HG02571 (cell line): ENCODE data around the gene TRHDE.

Source experiments
- ATAC-seq: cut with Tn5 transposase; IDR thresholded peaks from one replicate; pipeline ENCODE4 v1.9.1; 2021; ENCODE audit warnings: mild to moderate bottlenecking, moderate library complexity; ENCODE audit not compliant: unreplicated experiment

Gene TRHDE

DNA sequence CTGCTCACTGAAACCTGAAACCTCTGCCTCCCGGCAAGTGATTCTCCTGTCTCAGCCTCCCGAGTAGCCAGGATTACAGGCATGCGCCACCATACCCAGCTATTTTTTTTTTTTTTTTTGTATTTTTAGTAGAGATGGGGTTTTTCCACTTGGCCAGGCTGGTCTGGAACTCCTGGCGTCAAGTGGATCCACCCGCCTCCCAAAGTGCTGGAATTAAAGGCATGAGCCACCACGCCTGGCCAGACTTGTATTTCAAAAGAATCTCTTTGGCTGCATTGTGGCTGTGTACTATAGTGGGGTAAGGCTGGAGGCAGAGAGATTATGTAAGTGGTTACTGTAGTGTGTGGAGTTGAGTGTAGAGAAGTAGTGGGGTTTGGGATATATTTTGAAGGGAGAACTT lies 35.1 kb downstream of the TRHDE start:
- ATAC-seq: no peak

DNA sequence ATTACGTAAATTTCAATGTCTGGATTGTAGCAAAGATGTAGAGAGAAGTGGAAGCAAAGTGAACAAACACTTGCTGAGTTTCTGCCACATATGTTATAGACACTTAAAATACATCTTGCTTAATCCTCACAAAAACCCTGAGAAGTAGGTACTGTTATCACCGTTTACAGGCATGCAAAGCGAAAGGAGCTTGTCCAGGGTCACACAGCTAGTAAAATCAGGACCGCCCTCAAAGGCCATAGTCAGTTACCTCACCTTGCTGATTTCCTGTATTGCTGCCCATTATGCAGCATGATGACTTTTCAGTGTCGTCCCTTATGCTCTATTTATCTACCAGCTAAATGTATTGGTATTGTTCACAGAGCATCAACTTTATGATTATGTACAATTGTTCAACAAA lies 39.8 kb downstream of the TRHDE start:
- no peak for ATAC-seq

DNA sequence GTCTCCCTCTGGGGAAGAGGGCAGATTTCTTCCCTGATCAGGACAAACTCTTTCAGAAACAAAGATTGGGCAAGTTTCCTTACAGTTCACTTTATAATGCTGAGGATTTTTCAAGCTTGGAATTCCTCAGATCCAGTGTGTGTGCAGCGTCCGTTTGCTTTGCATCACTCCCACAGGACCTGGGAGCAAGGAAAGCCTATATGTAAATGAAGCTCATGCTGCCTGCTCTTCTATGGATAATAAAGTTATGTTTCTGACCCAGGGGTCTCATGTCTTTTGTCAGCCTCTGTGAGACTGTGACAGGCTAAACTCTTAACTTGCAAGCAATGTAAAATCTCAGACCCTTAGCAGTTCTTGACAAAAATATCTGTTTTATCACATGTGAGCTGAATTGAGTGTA lies 41.6 kb downstream of the TRHDE start:
- ATAC-seq: no peak

DNA sequence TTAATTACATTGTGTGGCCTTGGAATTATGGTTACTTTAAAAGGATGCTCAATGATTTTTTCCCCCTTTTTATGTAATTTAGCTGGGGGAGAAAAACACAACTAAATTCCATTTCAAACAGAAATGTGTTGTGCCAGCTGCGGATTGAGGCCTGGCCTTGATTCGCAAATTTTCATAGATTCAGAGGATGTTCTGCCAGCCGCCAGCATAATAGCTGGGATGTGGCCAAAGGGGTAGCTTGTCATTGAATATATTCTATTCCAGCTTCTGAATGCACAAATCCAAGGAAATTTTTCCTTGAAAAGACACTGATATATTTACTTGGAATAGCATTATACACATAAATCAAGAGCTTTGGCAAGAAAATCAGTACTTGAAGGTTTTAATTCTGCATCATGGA lies 43.7 kb downstream of the TRHDE start:
- ATAC-seq: no peak

DNA sequence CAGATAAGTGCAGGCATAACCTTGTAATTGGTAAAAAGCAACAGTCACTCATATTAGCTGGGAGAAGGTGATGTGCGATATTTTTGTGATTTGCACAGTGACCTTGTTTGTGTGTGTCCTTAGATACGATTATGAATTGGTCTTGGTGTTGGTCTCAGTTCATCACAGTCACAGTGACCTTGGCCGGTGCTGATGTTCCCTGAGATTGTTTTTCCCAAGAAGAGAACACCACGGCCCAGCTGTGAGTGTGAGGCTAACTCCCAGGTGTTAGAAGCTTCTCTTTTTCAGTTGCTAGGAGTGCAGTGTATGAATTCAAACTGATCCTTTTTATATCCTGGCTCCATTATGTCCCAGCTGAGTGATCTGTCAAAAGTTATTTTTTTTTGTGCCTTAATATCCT lies 46.2 kb downstream of the TRHDE start:
- ATAC-seq: no peak

DNA sequence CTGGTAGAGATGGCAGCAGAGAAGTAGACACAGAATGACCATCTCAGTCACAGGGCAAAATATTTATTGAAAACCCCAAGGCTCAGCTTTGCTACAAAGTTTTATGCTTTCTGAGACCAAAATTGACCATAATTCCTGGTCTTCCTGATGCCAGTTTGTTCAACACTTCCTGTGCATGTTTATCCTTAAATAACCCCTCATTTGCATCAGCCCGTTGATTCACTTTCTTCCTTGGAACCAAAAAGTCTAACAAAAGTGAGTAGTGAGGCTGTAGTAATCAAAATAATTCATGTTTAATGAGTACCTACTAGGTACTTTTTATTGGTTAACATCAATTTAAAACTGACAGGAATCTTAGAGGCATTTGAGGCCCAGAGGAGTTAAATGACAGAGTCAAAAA lies 51.7 kb downstream of the TRHDE start:
- ATAC-seq: no peak

DNA sequence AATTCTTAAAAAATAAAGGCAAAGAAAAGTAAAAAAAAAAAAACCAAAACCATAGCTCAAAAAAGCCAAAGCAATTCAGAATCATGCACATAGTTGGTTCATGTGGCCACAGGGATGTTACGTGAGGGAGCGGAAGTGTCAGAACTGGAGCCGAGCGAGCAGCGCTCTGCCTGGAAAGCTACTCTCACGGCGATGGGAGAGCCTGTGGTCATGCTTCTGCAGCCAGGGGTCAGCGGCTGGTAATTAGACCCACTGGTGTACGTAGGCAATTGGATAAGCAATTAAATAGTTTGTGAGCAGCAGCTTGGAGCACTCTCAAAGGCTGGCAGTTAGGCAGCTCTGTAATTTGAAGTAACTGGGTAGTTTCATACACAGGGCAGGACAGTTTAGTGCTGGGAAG lies 58.1 kb downstream of the TRHDE start:
- ATAC-seq: no peak

DNA sequence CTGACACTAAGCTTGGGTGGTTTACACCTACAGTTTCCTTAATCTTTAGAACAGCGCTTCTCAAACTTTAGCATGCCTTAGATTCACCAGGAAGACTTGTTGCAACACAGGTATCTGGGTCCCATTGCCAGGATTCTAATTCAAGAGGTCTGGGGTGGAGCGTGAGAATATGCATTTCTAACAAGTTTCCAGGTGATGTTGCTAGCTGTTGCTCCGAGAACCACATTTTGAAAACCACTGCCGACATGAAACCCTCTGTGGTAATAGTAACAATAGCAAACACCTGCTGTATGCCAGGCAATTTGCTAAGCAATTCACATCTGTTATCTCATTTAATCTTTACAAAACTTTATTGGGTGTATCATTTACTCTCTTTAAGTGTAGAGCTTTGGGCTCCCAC lies 58.6 kb downstream of the TRHDE start:
- no peak for ATAC-seq

DNA sequence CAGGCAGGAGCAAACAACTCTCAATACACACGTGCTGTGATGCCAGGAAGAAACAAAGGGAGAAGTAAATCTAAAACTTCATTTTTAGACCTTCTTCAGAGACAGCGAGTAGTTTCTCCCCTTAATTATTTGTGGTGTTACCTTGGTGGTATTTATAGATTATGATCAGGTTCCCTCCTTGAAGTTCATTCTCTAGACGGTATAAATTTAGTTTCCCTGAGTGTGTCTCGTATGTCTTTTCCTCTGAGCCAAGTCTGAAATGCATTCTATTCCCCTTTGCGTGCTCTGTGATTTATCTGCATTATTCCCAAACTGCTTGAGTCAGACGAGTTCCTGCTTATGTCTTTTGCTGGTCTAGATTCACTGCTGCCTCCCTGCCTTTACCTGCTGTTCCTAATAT lies 65.2 kb downstream of the TRHDE start:
- no peak for ATAC-seq

DNA sequence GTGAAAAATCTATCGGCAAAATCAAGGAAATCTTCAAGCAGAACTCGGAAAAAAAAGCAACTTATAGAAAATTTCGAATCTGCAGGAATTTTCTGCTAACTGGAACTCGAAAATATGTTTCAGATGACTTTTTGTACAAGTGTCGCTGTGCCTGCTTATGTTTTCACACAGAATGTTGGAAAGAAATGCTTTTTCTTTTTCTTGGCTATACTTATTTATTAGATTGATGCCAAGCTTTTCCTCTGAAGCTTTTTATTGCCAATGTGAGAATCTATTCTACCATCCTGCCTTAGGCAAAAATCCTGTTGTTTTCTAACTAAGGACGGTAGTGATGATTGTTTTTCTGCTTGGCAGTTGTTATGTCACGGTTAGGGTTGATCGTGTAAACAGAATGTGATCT lies 65.8 kb downstream of the TRHDE start:
- no peak for ATAC-seq

DNA sequence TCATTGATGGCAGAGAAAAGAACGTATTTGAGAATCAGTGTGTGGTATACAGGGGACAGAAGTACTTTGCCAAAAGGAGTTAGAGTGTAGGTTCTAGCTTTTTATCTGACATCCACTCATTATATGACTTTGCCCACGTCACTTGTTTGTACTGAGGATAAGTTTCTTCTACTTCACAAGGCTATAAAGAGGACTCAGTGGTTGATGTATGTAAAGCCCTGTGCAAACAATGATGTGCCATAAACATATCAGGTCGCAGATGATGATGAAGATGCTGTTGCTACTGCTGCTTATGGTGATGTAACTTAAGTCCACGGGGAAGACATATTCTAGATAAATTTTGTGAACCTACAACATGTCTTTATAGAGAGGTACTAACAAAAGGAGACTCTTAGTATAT lies 66.3 kb downstream of the TRHDE start:
- ATAC-seq: no peak

DNA sequence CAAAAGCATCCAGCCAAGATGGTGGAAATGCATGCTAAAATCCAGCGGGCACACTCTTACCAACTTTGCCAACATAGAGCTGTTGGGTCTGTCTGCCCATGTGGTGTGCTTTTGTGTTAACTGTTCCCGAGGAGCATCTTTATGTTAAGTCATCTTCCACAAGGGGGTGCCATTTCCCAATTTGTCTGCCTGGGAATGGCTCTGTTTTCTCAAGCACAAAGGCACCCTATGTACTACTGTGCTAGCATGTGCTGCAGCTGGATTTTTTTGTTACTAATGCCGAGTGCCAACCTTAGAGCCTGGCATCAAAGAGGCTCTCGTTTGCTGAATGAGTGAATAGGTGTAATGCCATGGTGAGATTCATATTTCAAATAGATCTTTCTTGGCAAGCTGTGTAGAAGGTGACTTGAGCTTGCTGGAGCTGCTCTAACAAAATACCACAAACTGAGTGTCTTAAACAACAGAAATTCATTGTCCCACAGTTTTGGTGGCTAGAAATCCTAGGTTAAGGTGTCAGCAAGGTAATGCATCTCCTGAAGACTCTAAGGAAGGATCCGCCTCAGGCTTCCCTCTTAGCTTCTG lies 74.3 kb downstream of the TRHDE start:
- ATAC-seq: peak; percentile 86

DNA sequence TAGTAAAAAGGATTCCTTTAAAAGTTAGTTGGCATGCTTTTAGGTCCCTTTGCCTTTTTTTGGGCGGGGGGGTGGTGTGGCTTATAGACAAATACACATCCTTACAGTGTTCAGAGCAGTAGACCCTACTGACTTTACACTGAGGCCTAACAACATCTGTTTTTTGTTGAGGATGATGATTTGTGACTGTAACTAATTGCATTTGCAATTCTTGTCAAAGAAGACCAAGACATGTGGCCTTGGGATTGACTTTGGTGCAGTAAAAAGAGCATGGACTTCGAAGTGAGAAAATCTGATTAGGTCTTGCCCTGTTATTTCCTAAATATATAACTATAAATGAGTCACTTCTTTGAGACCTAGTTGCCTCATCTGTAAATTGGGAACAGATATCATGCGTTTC lies 77.3 kb downstream of the TRHDE start:
- no peak for ATAC-seq

DNA sequence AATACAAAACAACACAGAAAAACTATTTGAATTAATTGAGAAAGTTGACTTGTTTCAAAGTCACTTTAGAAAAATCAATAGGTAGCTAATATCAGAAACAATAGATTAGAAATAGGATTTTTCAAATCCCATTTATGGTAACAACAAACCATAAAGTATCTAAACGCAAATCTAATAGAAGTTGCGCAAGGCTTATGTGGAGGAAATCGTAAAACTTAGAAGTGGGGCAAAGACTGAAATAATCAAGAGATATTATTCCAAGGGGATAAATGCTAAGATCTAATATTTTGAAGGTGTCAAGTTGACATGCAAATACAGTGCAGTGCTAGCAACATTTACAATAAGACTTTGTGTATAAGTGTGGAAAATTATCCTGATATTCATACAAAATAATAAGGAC lies 87.2 kb downstream of the TRHDE start:
- no peak for ATAC-seq

DNA sequence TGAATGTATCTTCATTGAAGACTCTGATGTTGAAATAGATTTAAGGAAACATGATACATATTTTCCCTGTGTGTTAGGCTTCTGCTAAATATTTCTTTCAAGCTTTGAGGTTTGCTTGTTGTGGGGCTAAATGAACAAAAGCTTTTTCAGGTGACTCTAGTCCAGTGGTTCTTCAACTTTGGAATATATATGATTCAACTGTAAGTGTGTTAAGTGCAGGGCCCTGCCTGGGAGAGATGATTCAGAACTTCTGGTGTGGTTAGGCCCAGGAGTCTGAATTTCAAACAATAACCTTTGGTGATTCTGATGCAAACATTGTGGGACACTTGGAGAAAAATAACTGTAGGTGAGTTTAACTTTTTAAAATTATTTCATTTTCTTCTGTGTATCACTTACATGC lies 93.0 kb downstream of the TRHDE start:
- ATAC-seq: no peak

DNA sequence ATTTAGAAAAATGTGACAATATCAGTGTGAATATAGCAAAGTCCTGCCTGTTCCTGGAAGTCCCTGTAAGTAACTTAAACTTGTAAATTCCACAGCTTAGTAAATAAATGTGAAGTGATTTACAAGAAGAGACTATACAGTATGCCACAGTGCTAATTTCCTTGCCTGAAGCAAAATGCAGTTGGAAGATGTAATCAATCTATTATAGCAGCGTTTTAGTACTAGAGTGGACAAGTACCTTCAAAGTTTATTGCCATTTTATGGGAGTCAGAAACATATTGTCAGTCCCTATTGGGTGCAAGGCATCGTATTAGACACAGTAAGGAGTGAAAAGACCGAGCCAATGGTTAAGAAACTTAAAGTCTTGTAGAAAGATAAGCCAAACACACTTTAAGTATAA lies 94.1 kb downstream of the TRHDE start:
- ATAC-seq: no peak

DNA sequence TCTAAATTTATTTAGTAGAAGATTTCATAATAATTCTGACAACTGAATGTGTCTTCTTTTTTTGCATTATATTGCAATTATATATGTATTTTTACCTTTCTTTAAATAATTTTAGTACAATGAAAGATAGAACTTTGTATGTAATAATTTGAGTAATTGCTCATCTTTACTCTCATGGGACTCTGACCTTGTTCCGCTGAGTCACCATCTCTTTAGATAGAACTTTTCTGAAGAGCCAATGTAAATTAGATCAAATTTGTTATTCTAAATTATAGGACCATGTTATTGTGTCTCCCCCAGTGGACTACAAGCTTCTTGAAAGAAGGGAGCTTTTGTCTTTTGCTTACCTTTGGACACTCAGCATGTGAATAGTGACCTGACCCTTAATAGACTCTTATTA lies 96.1 kb downstream of the TRHDE start:
- no peak for ATAC-seq

DNA sequence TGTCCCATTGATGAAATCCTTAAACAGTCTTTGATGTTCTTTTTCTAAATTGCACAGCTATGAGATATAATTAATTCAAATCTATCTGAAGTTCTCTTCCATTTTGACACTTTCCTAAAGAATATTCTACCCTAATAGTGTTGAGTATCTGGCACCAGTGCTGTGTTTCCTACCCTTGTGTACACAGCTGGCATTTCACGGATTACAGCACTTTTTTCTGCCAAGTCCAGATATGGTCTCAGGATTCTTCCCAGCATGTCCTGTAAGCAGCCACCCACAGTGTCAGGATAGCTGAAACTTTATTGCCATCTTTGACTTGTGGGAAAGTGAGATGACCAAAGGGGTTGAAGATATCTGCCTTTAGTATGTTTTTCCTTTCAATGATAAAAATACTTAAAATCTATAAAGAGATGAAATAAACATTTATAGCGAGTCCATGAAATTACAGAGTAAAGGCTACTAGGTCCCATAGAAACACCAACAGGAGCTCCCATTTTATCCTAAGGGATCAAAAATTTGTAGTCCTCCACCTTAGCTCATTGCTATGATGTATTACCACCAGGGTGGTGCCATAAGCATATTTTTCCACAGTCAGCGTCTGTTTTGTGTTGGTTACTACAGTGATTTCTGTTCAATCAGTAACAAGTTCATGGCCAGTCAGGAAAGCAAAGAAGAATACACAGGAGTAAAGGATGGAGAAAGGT lies 96.7 kb downstream of the TRHDE start:
- ATAC-seq: no peak

DNA sequence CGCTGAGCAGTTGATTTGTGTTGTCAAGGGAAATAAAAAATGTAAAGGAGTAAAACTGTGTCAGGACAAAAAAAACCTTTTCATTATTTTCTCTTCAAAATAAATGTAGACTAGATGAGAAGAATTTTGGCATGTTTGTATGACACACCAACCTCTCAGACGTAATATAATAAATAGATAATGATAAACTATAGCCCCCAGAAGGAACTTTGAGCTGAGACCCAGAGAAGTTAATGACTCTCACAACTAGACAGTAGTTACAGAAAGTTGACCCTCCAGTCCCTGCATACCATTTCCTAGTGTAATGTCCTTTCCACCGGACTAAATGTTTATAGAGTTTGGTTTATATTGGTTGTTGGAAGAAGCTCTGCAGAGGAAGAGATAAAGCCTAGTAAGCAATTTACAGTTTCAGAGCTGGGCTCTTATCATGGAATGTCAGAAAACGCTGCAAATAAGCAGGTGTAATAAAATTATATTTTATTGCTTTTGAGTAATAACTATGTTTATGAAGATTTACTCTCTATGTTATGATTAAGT lies 97.3 kb downstream of the TRHDE start:
- ATAC-seq: no peak

DNA sequence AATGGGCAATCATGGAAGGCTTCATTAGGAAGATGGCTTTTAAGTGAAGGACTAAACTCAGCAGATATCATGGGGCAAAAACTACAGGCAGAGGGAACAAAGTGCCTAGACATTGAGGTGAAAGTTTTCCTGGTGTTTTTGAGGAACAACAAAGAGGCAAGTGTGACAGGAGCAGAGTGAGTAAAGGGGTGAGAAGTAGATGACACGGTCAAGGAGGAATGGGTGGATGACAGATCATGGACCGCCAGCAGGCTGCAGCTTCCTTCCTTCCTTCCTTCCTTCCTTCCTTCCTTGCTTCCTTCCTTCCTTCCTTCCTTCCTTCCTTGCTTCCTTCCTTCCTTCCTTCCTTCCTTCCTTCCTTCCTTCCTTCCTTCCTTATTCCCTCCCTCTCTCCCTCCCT lies 108.3 kb downstream of the TRHDE start:
- no peak for ATAC-seq

DNA sequence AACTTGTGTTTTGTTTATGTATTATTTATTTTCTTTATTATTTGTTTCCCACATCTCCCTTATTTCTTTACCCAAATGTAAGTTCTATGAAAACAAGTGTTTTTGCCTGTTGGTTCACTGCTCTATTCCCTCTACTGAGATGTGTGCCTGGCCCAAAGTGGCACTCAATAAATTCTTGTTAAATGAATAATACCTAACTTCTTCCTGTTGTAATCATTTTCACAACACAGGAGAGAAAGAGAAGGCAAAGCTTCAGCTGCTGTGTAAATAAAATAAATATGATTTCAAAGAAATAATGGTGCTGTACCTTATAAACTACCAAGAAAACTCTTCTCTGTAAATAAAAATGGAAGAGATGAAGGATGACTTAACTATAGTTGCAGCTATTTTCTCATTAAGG lies 116.2 kb downstream of the TRHDE start:
- no peak for ATAC-seq

DNA sequence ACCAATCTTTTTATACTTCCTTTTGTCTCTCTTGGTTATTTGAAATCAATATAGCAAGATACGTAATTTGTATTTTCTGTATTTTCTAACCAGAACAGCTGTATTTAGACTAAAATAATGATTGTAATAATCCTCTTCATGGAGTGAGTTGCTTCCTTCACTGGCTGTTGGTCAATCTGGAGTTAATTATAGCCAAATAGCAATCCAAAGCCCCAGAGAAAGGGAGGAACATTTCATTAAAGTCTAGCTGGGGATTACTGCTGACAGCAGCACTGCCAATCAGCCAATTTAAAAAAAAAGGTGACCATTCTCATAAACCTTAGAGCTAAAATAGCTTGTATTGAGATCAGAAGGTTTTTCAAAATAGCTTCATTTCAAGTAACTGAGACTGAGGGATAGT lies 118.0 kb downstream of the TRHDE start:
- ATAC-seq: no peak

DNA sequence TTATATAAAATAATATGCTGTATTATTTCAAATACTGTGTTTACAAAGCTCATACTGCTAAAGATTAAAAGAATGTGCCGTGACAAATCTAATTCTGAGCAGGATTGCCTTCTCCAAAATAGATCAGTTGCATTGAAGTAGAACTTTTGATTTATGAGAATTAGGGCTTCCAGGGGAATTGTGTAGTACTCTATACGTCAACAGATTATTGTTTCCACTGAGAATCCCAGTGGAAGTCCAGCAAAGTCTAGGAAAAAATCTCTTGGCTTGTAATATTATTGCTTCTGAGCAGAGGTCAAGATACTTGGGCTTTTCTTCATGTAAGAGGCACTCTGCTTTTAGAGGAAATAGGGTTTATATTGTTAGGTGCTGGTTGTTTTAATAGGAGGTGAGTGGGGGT lies 133.9 kb downstream of the TRHDE start:
- ATAC-seq: no peak
